Gastroesophageal sphincter (tissue), 3 donors: ENCODE results near the gene FNBP1.

Experiments used
- POLR2A ChIP-seq, 2 donors: fragments of 450-650 bp; IDR thresholded peaks; one replicate each; pipeline ENCODE4 v1.6.1; 2017; ENCODE audit warnings: antibody characterized with exemption in 2 of 2, mild to moderate bottlenecking in 2 of 2, moderate library complexity in 1 of 2
- TF ChIP-seq, protein P1 (sequence below), 4 experiments: fragments of 200-600 bp in 2 of 4; fragments of 450-650 bp in 2 of 4; sonication (generic) in 1 of 4; IDR thresholded peaks; one replicate each; pipeline ENCODE4 v1.5.1; 2017 to 2019; ENCODE audit warnings: antibody characterized with exemption in 4 of 4, mild to moderate bottlenecking in 2 of 4, moderate library complexity in 2 of 4

DNA sequence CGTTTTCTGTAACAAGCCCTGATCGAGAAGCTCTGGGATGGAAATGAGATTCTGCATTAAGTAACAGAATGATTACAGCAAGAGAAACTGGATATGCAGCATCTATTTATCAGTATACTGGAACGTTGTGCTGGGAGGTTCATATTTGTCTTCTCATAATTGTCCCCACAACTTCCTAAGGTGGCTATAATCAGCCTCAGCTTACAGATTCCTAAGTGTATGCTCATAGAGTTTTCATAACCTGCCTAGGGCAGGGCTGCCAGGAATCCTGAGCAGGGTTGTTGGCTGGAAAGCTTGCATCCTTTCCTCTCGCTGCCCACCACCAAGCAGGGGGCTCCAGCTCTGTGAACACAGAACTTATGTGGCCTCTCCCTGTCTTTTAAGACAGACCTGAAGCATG is 70.2 kb downstream of the FNBP1 start:
- TF ChIP-seq, protein P1, sequence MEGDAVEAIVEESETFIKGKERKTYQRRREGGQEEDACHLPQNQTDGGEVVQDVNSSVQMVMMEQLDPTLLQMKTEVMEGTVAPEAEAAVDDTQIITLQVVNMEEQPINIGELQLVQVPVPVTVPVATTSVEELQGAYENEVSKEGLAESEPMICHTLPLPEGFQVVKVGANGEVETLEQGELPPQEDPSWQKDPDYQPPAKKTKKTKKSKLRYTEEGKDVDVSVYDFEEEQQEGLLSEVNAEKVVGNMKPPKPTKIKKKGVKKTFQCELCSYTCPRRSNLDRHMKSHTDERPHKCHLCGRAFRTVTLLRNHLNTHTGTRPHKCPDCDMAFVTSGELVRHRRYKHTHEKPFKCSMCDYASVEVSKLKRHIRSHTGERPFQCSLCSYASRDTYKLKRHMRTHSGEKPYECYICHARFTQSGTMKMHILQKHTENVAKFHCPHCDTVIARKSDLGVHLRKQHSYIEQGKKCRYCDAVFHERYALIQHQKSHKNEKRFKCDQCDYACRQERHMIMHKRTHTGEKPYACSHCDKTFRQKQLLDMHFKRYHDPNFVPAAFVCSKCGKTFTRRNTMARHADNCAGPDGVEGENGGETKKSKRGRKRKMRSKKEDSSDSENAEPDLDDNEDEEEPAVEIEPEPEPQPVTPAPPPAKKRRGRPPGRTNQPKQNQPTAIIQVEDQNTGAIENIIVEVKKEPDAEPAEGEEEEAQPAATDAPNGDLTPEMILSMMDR (IDR thresholded peaks at IDR 0.05): no peak
- TF ChIP-seq POLR2A (IDR thresholded peaks at IDR 0.05): no peak
